ENCODE results near the gene RUVBL2.

GRCh38 chr19:48962029-48962848 is 31.4 kb upstream of the RUVBL2 start:
- TF ChIP-seq POLR2A (IDR thresholded peaks at IDR 0.05): peak; percentile 74
- TF ChIP-seq, protein P1, sequence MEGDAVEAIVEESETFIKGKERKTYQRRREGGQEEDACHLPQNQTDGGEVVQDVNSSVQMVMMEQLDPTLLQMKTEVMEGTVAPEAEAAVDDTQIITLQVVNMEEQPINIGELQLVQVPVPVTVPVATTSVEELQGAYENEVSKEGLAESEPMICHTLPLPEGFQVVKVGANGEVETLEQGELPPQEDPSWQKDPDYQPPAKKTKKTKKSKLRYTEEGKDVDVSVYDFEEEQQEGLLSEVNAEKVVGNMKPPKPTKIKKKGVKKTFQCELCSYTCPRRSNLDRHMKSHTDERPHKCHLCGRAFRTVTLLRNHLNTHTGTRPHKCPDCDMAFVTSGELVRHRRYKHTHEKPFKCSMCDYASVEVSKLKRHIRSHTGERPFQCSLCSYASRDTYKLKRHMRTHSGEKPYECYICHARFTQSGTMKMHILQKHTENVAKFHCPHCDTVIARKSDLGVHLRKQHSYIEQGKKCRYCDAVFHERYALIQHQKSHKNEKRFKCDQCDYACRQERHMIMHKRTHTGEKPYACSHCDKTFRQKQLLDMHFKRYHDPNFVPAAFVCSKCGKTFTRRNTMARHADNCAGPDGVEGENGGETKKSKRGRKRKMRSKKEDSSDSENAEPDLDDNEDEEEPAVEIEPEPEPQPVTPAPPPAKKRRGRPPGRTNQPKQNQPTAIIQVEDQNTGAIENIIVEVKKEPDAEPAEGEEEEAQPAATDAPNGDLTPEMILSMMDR (IDR thresholded peaks at IDR 0.05): no peak
- no peak for TF ChIP-seq POLR2AphosphoS5 (IDR thresholded peaks at IDR 0.05)

Data from prostate gland (tissue), 2 donors.